ENCODE data around the gene CLDN12.

The CLDN12 gene

DNA sequence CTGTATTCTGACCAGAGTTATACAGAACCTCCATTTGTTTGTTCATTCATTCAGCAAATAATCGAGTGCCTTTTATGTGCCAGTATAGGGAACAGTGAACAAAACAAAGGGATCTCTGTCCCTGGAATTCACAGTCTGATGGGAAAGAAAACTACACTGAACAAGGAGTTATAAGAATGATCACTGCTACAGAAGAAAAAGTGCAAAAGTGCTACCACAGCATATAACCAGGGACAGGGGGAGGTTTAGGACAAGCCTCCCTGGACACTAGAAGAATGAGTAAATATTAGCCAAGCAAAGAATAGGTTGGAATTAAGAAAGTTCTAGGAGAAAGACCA is 4.2 kb downstream of the CLDN12 start:
- Histone ChIP-seq H3K4me3 (replicated peaks; ENCODE audit: low read depth, low read length) (no peak overlapping the region), H3K27me3 (replicated peaks; ENCODE audit: control insufficient read depth, insufficient read depth, low read length) (no peaks in the 10 kb centered on the region), H3K36me3 (ENCODE audit: control insufficient read depth, insufficient read depth, low read length) (no peaks in the 10 kb centered on the region; the same call in none of the 2 replicates)
- TF ChIP-seq, protein P1, sequence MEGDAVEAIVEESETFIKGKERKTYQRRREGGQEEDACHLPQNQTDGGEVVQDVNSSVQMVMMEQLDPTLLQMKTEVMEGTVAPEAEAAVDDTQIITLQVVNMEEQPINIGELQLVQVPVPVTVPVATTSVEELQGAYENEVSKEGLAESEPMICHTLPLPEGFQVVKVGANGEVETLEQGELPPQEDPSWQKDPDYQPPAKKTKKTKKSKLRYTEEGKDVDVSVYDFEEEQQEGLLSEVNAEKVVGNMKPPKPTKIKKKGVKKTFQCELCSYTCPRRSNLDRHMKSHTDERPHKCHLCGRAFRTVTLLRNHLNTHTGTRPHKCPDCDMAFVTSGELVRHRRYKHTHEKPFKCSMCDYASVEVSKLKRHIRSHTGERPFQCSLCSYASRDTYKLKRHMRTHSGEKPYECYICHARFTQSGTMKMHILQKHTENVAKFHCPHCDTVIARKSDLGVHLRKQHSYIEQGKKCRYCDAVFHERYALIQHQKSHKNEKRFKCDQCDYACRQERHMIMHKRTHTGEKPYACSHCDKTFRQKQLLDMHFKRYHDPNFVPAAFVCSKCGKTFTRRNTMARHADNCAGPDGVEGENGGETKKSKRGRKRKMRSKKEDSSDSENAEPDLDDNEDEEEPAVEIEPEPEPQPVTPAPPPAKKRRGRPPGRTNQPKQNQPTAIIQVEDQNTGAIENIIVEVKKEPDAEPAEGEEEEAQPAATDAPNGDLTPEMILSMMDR (IDR thresholded peaks at IDR 0.05; ENCODE audit: insufficient read depth, low read length, poor library complexity, severe bottlenecking): no peak
- no peak for DNase-seq (ENCODE audit: extremely low read depth, insufficient read length)

DNA sequence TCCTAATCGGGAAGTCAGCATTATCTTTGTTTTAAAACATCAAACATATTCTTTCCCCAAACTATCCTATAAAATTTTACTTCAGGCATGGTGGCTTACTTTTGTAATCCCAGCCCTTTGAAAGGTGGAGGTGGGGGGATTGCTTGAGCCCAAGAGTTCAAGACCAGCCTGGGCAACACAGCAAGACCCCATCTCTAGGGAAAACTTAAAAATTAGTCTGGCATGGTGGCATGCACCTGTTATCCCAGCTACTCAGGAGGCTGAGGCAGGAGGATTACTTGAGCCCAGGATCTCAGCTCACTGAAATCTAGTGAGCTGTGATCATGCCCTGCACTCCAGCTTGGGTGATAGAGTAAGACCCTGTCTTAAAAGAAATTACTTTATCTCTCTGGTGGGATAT is 4.9 kb downstream of the CLDN12 start:
- DNase-seq (ENCODE audit: extremely low read depth, insufficient read length): no peak
- H3K27me3 ChIP-seq (replicated peaks; ENCODE audit: control insufficient read depth, insufficient read depth, low read length): no peaks in the 10 kb centered on the region
- TF ChIP-seq, protein P1 (IDR thresholded peaks at IDR 0.05; ENCODE audit: insufficient read depth, low read length, poor library complexity, severe bottlenecking): no peak
- H3K36me3 ChIP-seq (ENCODE audit: control insufficient read depth, insufficient read depth, low read length): peaks cover 4% of the 10 kb centered on the region
- H3K4me3 ChIP-seq (replicated peaks; ENCODE audit: low read depth, low read length): no peak overlapping the region

DNA sequence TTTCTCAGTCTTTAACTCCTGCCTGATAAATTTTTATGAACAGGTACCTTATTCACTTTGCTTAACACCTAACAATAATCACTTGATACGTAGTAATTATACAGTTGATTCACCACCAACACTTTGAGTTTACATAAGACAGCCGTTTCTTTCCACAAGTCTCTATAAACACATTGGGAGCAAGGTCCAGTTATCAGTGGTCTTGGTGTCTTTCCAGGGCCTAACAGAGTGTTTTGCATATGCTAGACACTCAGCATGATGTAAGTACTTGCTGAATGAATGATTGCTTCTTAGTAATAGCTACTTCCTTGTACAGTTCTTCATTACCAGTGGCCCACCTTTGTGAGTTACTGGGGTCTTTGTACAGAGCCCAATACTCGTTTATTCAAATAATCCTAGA is 6.4 kb downstream of the CLDN12 start:
- TF ChIP-seq, protein P1 (IDR thresholded peaks at IDR 0.05; ENCODE audit: insufficient read depth, low read length, poor library complexity, severe bottlenecking): no peak
- no peaks in the 10 kb centered on the region for H3K27me3 ChIP-seq (replicated peaks; ENCODE audit: control insufficient read depth, insufficient read depth, low read length)
- no peak overlapping the region for H3K4me3 ChIP-seq (replicated peaks; ENCODE audit: low read depth, low read length)
- peaks cover 4% of the 10 kb centered on the region for H3K36me3 ChIP-seq (ENCODE audit: control insufficient read depth, insufficient read depth, low read length)
- no peak for DNase-seq (ENCODE audit: extremely low read depth, insufficient read length)

DNA sequence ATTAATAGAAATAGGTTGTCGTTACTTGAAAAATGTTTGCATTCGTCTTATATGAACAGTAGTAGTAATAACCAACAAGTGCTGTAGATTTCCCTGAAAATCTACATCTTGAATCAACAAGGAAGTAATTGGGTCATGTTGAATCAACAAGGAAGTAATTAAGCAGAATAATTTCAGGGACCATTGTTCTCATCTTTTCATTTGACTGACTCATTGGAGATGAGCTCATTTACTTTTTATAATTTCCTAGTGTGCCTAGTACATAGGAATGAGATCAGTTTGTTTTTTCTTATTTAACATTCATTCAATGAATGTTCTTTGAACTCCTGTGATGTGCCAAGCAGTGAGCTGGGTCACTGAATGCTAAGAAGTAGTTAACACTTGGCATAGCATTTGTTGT is 8.2 kb downstream of the CLDN12 start:
- no peak for DNase-seq (ENCODE audit: extremely low read depth, insufficient read length)
- TF ChIP-seq, protein P1 (IDR thresholded peaks at IDR 0.05; ENCODE audit: insufficient read depth, low read length, poor library complexity, severe bottlenecking): no peak
- H3K36me3 ChIP-seq (ENCODE audit: control insufficient read depth, insufficient read depth, low read length): peaks cover 4% of the 10 kb centered on the region

DNA sequence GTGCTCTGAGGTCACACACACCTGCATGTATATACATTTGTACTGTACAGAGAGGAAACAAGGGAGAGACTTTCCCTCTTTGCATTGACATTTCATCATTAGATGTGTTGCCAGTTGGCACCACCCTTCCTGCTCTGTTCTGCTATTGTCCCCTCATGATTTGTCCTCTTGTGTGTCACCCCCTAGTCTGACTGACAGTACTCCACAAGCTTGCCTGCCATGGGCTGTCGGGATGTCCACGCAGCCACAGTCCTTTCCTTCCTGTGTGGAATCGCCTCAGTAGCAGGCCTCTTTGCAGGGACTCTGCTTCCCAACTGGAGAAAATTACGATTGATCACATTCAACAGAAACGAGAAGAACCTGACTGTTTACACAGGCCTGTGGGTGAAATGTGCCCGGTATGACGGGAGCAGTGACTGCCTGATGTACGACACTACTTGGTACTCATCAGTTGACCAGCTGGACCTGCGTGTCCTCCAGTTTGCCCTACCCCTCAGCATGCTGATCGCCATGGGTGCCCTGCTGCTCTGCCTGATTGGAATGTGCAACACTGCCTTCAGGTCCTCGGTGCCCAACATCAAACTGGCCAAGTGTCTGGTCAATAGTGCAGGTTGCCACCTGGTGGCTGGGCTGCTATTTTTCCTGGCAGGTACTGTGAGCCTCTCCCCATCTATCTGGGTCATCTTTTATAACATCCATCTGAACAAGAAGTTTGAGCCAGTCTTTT is 9.4 kb downstream of the CLDN12 start:
- DNase-seq (ENCODE audit: extremely low read depth, insufficient read length): peak; percentile 7
- Histone ChIP-seq H3K27me3 (replicated peaks; ENCODE audit: control insufficient read depth, insufficient read depth, low read length) (no peaks in the 10 kb centered on the region), H3K36me3 (ENCODE audit: control insufficient read depth, insufficient read depth, low read length) (peaks cover 4% of the 10 kb centered on the region), H3K4me3 (replicated peaks; ENCODE audit: low read depth, low read length) (no peak overlapping the region)
- TF ChIP-seq, protein P1 (IDR thresholded peaks at IDR 0.05; ENCODE audit: insufficient read depth, low read length, poor library complexity, severe bottlenecking): peak; percentile 54

More for the DNA sequence above, 8.2 kb downstream of the CLDN12 start:
- H3K4me3 ChIP-seq (replicated peaks; ENCODE audit: low read depth, low read length): no peak overlapping the region
- no peaks in the 10 kb centered on the region for H3K27me3 ChIP-seq (replicated peaks; ENCODE audit: control insufficient read depth, insufficient read depth, low read length)

DNA sequence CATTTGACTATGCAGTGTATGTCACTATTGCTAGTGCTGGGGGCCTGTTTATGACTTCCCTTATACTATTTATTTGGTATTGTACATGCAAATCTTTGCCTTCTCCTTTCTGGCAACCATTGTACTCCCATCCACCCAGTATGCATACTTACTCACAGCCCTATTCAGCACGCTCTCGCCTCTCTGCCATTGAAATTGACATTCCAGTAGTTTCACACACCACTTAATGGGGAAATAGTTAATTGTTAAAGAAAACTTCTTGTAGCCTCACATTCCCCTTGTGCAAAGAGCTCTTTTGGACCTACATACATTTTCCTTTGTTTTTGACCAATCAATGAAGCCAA is 9.9 kb downstream of the CLDN12 start:
- DNase-seq (ENCODE audit: extremely low read depth, insufficient read length): no peak
- TF ChIP-seq, protein P1 (IDR thresholded peaks at IDR 0.05; ENCODE audit: insufficient read depth, low read length, poor library complexity, severe bottlenecking): no peak
- Histone ChIP-seq H3K27me3 (replicated peaks; ENCODE audit: control insufficient read depth, insufficient read depth, low read length) (no peaks in the 10 kb centered on the region), H3K36me3 (ENCODE audit: control insufficient read depth, insufficient read depth, low read length) (peaks cover 4% of the 10 kb centered on the region), H3K4me3 (replicated peaks; ENCODE audit: low read depth, low read length) (no peak overlapping the region)

Data from GM06990 (cell line).